Tibial nerve (tissue), 4 donors: ENCODE data around the gene ZNF202. TPM values are rescaled to one million over a fixed set of nuclear protein-coding genes. Genes with fewer than 3 reads are reported as not detected.

Experiments
- DNase-seq, 2 donors: peaks; one replicate each; pipeline ENCODE4 v3.0.0-alpha.2; 2019; ENCODE audit warnings: low spot score in 2 of 2
- H3K27ac ChIP-seq, 4 donors: fragments of 200-600 bp; sonication (generic) in 3 of 4; one replicate each; pipeline ENCODE4 v1.5.1; 2017 to 2019; ENCODE audit warnings: mild to moderate bottlenecking in 1 of 4
- H3K27me3 ChIP-seq, 2 donors: fragments of 200-600 bp; sonication (generic) in 1 of 2; one replicate each; pipeline versions ENCODE4 v1.5.1 to v1.6.0; 2017 to 2019
- H3K36me3 ChIP-seq, 3 donors: fragments of 200-600 bp; sonication (generic); one replicate each; pipeline ENCODE4 v1.5.1; 2018 to 2019
- H3K4me1 ChIP-seq, 4 donors: fragments of 200-600 bp; sonication (generic) in 3 of 4; one replicate each; pipeline ENCODE4 v1.5.1; 2017 to 2019
- H3K4me3 ChIP-seq, 4 donors: fragments of 200-600 bp; sonication (generic) in 3 of 4; one replicate each; pipeline ENCODE4 v1.5.1; 2017 to 2019; ENCODE audit warnings: mild to moderate bottlenecking in 1 of 4, moderate library complexity in 1 of 4
- H3K9me3 ChIP-seq, 4 donors: fragments of 200-600 bp; sonication (generic) in 3 of 4; one replicate each; pipeline ENCODE4 v1.5.1; 2017 to 2019
- EP300 ChIP-seq, 2 donors: sonication (generic); formaldehyde crosslinking; IDR thresholded peaks; one replicate each; pipeline ENCODE4 v1.6.1; 2017; ENCODE audit warnings: antibody characterized with exemption in 2 of 2, mild to moderate bottlenecking in 1 of 2
- POLR2A ChIP-seq, 2 donors: fragments of 450-650 bp; IDR thresholded peaks; one replicate each; pipeline ENCODE4 v1.6.1; 2017; ENCODE audit warnings: antibody characterized with exemption in 2 of 2, mild to moderate bottlenecking in 2 of 2, moderate library complexity in 2 of 2
- WGBS, 2 donors: methylation state at CpG; one replicate each; pipeline ENCODE4 v1.1.5; 2018; 5-methylcytosine and 5-hydroxymethylcytosine counted together
- total RNA-seq, 4 donors: library from RNA; depleted of rRNA; stranded (reverse); fragments of >200 nt; gene quantifications; one replicate each; pipeline ENCODE4 v1.1.0, GENCODE V29; 2016
- TF ChIP-seq, protein P1 (sequence below), 5 experiments: fragments of 200-600 bp in 3 of 5; fragments of 450-650 bp in 2 of 5; sonication (generic) in 3 of 5; IDR thresholded peaks; one replicate each; pipeline ENCODE4 v1.5.1; 2016 to 2019; ENCODE audit warnings: antibody characterized with exemption in 5 of 5, mild to moderate bottlenecking in 3 of 5, moderate library complexity in 2 of 5

The ZNF202 gene
- total RNA-seq = 10 to 100 TPM in 3 of 4 donors, 1 to 10 TPM in 1; 5.9 to 13.2 (median 10.6) TPM

DNA sequence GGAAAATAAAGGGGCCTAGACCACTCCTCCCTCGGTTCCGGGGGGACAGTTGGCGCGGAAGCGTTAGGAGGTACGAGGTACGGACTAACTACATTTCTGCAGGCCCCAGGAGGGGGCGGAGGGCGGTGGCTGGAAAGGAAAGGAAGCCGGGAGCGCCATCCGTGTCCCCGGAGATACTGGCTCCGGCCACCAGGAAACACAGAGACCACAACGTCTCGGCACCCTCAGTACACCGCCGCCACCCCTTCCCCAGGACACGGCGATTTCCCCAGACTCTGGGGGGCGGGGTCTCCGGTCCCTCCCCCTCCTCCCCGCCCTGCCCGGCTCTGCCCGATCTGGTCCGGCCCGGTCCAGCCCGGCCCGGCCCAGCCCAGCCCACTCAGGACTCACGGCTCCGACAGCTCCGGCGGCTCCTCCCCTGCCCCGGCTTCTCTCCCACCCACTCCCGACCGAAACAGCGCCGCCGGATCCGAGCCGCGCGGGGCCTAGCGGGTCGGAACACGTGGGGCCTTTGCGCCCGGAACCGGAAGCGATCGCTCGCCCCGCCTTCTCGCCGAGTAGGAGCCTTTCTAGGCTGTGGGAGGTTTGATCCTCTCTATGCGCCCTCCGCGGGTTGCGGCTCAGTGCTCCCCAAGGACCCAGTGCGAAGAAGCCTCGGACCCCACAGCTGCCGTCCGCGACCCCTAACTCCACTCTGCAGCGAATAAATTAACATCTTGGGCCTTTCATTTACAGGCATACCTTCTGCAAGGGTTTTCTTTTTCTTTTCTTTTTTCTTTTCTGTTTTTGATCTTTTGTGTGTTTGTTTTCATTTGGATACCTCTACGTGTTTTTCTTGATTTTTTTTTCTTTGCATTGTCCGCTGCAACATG lies at the start of gene ZNF202:
Gene ZNF202 (minus strand): TSS at position 502 of the 872 bp plus-strand sequence. CDS start 10,772 bp downstream, outside the sequence.
- Histone ChIP-seq H3K4me3 (peak within 1 kb of the TSS; percentile 69 to 97 (median 88)), H3K27ac (peak within 1 kb of the TSS; percentile 77 to 93 (median 84)), H3K4me1 (peaks cover 0 to 29% (median 8%) of the 10 kb centered on the region in 4 donors), H3K9me3 (no peaks in the 10 kb centered on the region), H3K36me3 (peaks cover 0 to 11% (median 0%) of the 10 kb centered on the region in 3 donors), H3K27me3 (no peaks in the 10 kb centered on the region)
- peak; percentile 81 to 82 for DNase-seq
- WGBS, 2 donors = 1% methylated on average over 24 to 60 of the region's 67 CpGs
- TF ChIP-seq, protein P1, sequence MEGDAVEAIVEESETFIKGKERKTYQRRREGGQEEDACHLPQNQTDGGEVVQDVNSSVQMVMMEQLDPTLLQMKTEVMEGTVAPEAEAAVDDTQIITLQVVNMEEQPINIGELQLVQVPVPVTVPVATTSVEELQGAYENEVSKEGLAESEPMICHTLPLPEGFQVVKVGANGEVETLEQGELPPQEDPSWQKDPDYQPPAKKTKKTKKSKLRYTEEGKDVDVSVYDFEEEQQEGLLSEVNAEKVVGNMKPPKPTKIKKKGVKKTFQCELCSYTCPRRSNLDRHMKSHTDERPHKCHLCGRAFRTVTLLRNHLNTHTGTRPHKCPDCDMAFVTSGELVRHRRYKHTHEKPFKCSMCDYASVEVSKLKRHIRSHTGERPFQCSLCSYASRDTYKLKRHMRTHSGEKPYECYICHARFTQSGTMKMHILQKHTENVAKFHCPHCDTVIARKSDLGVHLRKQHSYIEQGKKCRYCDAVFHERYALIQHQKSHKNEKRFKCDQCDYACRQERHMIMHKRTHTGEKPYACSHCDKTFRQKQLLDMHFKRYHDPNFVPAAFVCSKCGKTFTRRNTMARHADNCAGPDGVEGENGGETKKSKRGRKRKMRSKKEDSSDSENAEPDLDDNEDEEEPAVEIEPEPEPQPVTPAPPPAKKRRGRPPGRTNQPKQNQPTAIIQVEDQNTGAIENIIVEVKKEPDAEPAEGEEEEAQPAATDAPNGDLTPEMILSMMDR (IDR thresholded peaks at IDR 0.05) = peak in 2 of 5 experiments; percentile 16 to 38
- TF ChIP-seq POLR2A (IDR thresholded peaks at IDR 0.05) (peak in 1 of 2 donors; percentile 54), EP300 (IDR thresholded peaks at IDR 0.05) (peak; percentile 78 to 84)

DNA sequence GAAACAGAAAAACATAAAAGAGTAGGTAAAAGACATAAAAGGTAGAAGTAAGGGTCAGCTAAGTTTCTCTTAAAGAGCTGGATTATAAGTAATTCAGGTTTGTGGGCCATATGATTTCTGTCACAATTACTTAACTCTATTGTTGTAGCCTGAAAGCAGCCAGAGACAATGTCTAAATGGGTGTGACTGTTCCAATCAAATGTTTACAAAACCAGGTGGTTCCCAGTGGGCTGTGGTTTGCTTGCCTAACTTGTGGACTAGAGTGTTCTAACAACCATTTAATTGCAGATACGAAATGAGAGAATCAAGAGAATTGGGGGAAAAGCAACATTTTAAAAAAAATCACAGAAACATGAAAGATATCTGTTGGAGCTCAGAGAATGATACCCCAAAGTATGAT lies 42.1 kb upstream of the ZNF202 start:
- Histone ChIP-seq H3K27ac (no peak overlapping the region), H3K27me3 (no peaks in the 10 kb centered on the region), H3K9me3 (no peaks in the 10 kb centered on the region), H3K4me1 (no peaks in the 10 kb centered on the region), H3K36me3 (no peaks in the 10 kb centered on the region), H3K4me3 (no peak overlapping the region)
- DNase-seq = no peak
- WGBS, 2 donors = 65 to 67% methylated on average over 1 of the region's 1 CpG
- TF ChIP-seq, protein P1 (IDR thresholded peaks at IDR 0.05) = no peak
- TF ChIP-seq EP300 (IDR thresholded peaks at IDR 0.05) (no peak), POLR2A (IDR thresholded peaks at IDR 0.05) (no peak)

DNA sequence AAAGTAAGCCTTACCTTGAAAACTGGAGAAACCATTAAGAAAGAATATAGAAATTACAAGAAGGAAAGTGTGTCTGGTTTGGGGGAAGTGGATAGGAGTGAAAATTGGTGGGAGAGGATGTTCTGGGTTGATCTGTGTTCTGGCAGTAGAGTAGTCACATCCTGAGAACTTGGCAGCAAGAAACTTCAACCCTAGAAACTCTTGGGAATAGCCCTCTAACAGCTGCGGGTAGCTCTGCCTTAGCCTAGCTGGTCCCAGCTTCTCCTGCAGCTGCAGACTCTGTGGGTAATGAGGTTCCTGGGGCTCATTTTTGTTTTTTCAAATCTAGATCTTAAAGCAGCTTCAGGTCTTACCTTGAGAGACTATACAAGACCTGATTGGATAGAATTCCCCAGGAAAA lies 37.1 kb upstream of the ZNF202 start:
- H3K4me3 ChIP-seq = no peak overlapping the region
- WGBS, 2 donors = 73 to 79% methylated on average over 1 of the region's 1 CpG

GRCh38 chr11:123775715-123776549 lies 34.5 kb upstream of the ZNF202 start:
- no peaks in the 10 kb centered on the region for H3K27me3 ChIP-seq
- H3K36me3 ChIP-seq = no peaks in the 10 kb centered on the region
- no peak overlapping the region for H3K27ac ChIP-seq
- no peaks in the 10 kb centered on the region for H3K9me3 ChIP-seq
- H3K4me1 ChIP-seq = no peaks in the 10 kb centered on the region
- no peak for DNase-seq
- H3K4me3 ChIP-seq = no peak overlapping the region
- no peak for TF ChIP-seq POLR2A (IDR thresholded peaks at IDR 0.05)
- no peak for TF ChIP-seq EP300 (IDR thresholded peaks at IDR 0.05)
- TF ChIP-seq, protein P1 (IDR thresholded peaks at IDR 0.05) = no peak
- 43 to 44% methylated on average over 4 of the region's 4 CpGs for WGBS, 2 donors

More for the DNA sequence above, 37.1 kb upstream of the ZNF202 start:
- no peak overlapping the region for H3K27ac ChIP-seq
- no peaks in the 10 kb centered on the region for H3K9me3 ChIP-seq
- DNase-seq = no peak
- H3K36me3 ChIP-seq = no peaks in the 10 kb centered on the region
- H3K27me3 ChIP-seq = no peaks in the 10 kb centered on the region
- TF ChIP-seq EP300 (IDR thresholded peaks at IDR 0.05) (no peak), POLR2A (IDR thresholded peaks at IDR 0.05) (no peak)
- TF ChIP-seq, protein P1 (IDR thresholded peaks at IDR 0.05) = no peak
- no peaks in the 10 kb centered on the region for H3K4me1 ChIP-seq
